ENCODE results near the gene STBD1.

DNA sequence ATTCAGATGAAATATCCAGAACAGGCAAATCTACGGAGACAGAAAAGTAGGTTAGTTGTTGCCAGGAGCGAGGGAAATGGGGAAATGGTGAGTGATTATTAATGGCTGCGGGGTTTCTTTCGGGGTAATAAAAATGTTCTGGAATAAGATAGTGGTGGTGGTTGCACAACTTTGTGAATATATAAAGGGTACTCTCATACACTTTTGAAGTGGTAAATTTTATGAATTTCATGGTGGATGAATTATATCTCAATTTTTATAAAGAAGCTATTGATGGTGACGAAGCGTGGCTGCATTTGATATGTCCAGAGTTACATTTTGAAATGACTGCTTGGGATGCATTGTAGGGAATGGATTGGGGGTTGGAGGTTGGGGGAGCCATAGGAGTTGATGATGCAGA lies 38.7 kb upstream of the STBD1 start:
- no peak for TF ChIP-seq CTCF (conservative IDR thresholded peaks at IDR 0.05; ENCODE audit: low read depth, low read length)
- TF ChIP-seq EZH2phosphoT487 (IDR thresholded peaks at IDR 0.05; ENCODE audit: borderline replicate concordance, low read length) = no peak

Data from PC-3 (cell line).